H1 (cell line): ENCODE measurements around the gene KRT12. TPM values are rescaled to one million over a fixed set of nuclear protein-coding genes. Genes with fewer than 3 reads are reported as not detected.

Source experiments
- CHD7 ChIP-seq: fragments of 300-600 bp; sonication (generic); IDR thresholded peaks from 2 replicates; pipeline ENCODE4 v1.7.1; 2012; ENCODE audit warnings: low read length, moderate library complexity, mild to moderate bottlenecking, inconsistent platforms; ENCODE audit not compliant: insufficient replicate concordance
- ZNF274 ChIP-seq: IDR thresholded peaks from 2 replicates; pipeline ENCODE4 v1.7.0; 2012; ENCODE audit warnings: low read length, borderline replicate concordance; ENCODE audit errors: extremely low read depth
- polyA plus RNA-seq, 7 experiments: library from polyadenylated mRNA; depleted of rRNA in 3 of 7; stranded (reverse) in 5 of 7; unstranded in 2 of 7; fragments of >200 nt in 5 of 7; fragments of 200-250 nt in 2 of 7; gene quantifications; 1 replicate in 5 of 7; 2 replicates in 1 of 7; 4 replicates in 1 of 7; pipeline versions ENCODE4 v1.2.1 to v1.2.3, GENCODE V29; 2011 to 2013; ENCODE audit warnings: missing spikeins in 2 of 7, mixed read lengths in 2 of 7
- total RNA-seq: library from RNA; stranded (reverse); fragmentation: NEBNext Ultra II Directional; extraction: Animal tissue kit (Norgen Biotek cat#: 25700); gene quantifications from 2 replicates; pipeline ENCODE4 v1.2.1, GENCODE V29; 2021

Gene KRT12
- total and polyA plus RNA-seq, 2 of the 8 experiments (the other 6 are each of a cell fraction or from before 2014, with no cell fraction given): not detected

GRCh38 chr17:40857535-40857934 lies 9.5 kb downstream of the KRT12 start (continued):
- no peak for TF ChIP-seq CHD7
- no peak for TF ChIP-seq ZNF274
- TF ChIP-seq, all 59 proteins: peak for 0
